Body of pancreas (tissue), 4 donors: ENCODE results near the gene JAG2. TPM values are rescaled to one million over a fixed set of nuclear protein-coding genes. Genes with fewer than 3 reads are reported as not detected.

ENCODE experiments used
- ATAC-seq: fragments of 150-250 bp; one replicate; pipeline ENCODE4 v1.9.1; 2016
- DNase-seq, 4 donors: peaks; one replicate each; pipeline ENCODE4 v3.0.0-alpha.2; 2019
- H3K27ac ChIP-seq, 4 donors: fragments of 200-600 bp; sonication (generic); 1 replicate in 3 of 4; 2 replicates in 1 of 4; pipeline versions ENCODE4 v1.5.1 to v1.6.1; 2016 to 2019; ENCODE audit warnings: mild to moderate bottlenecking in 1 of 4, mixed read lengths in 1 of 4, moderate library complexity in 1 of 4
- H3K27me3 ChIP-seq, 2 donors: fragments of 200-600 bp; sonication (generic); one replicate each; pipeline ENCODE4 v1.6.0; 2016; ENCODE audit warnings: mild to moderate bottlenecking in 1 of 2
- H3K36me3 ChIP-seq, 2 donors: fragments of 200-600 bp; sonication (generic); replicated peaks in 1 of 2; 2 replicates each; pipeline ENCODE4 v1.5.1; 2016; ENCODE audit warnings: low read depth in 2 of 2; ENCODE audit not compliant: insufficient read depth in 1 of 2
- H3K4me1 ChIP-seq: fragments of 200-600 bp; sonication (generic); one replicate; pipeline ENCODE4 v1.6.0; 2016
- H3K4me3 ChIP-seq, 2 donors: fragments of 200-600 bp; sonication (generic); 1 replicate in 1 of 2; 2 replicates in 1 of 2; pipeline ENCODE4 v1.5.1; 2016 to 2019
- H3K9me3 ChIP-seq, 3 donors: fragments of 200-600 bp; sonication (generic); 1 replicate in 2 of 3; 2 replicates in 1 of 3; pipeline ENCODE4 v1.5.1; 2016
- POLR2A ChIP-seq, 3 donors: fragments of 450-650 bp; IDR thresholded peaks; one replicate each; pipeline ENCODE4 v1.6.1; 2016; ENCODE audit warnings: antibody characterized with exemption in 3 of 3, mild to moderate bottlenecking in 2 of 3
- WGBS, 2 donors: methylation state at CpG; one replicate each; pipeline ENCODE4 v1.1.5; 2017; 5-methylcytosine and 5-hydroxymethylcytosine counted together
- intact Hi-C: fragments of 100-400 bp; cut with DNase I; formaldehyde crosslinking; loops from one replicate; pipeline ENCODE4 v1.15.1; 2023
- total RNA-seq, 2 donors: library from RNA; depleted of rRNA; stranded (reverse); fragments of >200 nt; gene quantifications; one replicate each; pipeline ENCODE4 v1.1.0, GENCODE V29; 2016
- TF ChIP-seq, protein P1 (sequence below), 7 experiments: fragments of 450-650 bp in 4 of 7; fragments of 200-600 bp in 3 of 7; sonication (generic) in 3 of 7; IDR thresholded peaks; one replicate each; pipeline ENCODE4 v1.5.1; 2016 to 2019; ENCODE audit warnings: antibody characterized with exemption in 7 of 7

The JAG2 gene
- total RNA-seq, 2 donors from 2014 or later, result 13.5 to 36.3 TPM

DNA sequence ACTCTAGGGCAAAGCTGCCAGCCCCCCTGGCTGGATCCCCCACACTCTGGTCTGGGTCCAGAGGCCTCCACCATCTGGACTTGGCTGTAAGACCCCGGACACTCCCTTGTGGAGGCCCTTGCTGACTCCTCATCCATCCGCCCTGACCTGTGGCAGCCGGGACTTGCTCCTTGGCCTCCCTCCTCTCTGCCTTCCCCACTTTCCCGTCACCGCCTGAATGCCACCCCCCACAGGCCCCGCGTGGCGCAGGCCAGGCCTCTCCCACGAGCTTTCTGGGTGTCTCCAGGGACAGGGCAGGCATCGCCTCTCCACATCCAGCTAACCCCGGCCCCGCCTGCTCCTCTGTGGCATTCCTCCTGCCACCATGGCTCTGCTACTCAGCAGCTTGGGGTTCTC lies 14.1 kb downstream of the JAG2 start:
- H3K27ac ChIP-seq, result peak overlapping the region in 1 of 4 donors; percentile 25
- no peaks in the 10 kb centered on the region for H3K27me3 ChIP-seq
- DNase-seq (peak in 1 of 4 donors; percentile 11), ATAC-seq (no peak)
- no peaks in the 10 kb centered on the region for H3K36me3 ChIP-seq
- WGBS, 2 donors, result 80 to 91% methylated on average over 12 of the region's 12 CpGs
- no peak overlapping the region for H3K4me3 ChIP-seq
- intact Hi-C loops, result no loop called here
- TF ChIP-seq POLR2A (IDR thresholded peaks at IDR 0.05), result no peak
- TF ChIP-seq, protein P1, sequence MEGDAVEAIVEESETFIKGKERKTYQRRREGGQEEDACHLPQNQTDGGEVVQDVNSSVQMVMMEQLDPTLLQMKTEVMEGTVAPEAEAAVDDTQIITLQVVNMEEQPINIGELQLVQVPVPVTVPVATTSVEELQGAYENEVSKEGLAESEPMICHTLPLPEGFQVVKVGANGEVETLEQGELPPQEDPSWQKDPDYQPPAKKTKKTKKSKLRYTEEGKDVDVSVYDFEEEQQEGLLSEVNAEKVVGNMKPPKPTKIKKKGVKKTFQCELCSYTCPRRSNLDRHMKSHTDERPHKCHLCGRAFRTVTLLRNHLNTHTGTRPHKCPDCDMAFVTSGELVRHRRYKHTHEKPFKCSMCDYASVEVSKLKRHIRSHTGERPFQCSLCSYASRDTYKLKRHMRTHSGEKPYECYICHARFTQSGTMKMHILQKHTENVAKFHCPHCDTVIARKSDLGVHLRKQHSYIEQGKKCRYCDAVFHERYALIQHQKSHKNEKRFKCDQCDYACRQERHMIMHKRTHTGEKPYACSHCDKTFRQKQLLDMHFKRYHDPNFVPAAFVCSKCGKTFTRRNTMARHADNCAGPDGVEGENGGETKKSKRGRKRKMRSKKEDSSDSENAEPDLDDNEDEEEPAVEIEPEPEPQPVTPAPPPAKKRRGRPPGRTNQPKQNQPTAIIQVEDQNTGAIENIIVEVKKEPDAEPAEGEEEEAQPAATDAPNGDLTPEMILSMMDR (IDR thresholded peaks at IDR 0.05), result no peak
- no peaks in the 10 kb centered on the region for H3K4me1 ChIP-seq
- no peaks in the 10 kb centered on the region for H3K9me3 ChIP-seq

DNA sequence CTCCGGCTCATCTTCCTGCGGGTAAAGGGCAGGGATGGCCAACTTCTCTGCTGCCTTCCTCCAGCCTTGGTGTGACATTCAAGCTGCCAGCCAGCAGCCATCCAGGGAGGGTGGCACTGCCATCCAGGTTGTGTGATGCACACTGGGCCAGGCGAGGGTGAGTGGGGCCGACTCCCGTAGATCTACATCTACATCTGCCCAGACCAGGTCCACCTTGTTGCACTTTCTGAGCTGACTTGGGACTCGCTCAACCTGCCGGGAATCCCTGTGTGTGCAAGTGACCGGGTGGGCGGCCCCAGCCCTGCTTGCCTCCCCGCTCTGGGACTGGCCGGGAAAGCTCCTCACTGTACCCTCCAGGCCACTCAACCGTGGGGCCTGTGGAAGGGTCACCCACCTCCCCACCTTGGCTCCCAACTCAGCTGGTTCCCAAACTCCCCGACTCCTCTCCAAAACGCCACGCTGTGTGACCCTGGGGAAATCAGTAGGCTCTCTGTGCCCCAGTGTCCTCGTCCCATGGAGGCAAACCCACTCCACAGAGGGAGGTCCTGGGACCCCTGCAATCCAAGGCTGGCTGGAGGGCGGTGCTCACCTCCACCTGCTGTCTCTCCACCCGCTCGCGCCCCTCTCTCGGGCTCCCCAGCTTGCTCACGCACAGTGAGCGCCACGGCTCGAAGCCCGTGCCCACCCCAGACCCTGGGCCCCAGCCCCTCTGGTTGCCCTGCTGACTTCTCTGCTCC lies 14.7 kb downstream of the JAG2 start:
- H3K27ac ChIP-seq, result peak overlapping the region in 1 of 4 donors; percentile 25

DNA sequence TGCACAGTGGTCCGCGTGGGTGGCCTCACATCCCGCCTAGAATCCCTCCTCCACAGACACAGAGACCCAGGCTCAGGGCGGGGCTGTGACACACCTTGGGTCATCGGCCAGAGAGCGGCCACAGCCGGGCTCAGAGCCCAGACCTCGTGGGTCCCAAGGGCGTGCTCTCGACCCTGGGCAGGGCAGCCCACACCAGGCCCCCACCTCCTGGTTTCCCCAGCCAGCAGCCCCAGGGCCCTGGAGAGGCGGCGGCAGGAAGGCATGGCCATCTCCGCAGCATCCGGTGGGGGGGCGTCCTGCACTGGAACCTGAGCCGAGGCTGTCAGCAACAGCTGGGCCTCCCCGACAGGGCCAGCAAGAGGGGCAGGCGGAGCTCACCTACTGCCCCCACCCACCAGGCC lies 15.2 kb downstream of the JAG2 start:
- H3K27me3 ChIP-seq, result no peaks in the 10 kb centered on the region
- no peaks in the 10 kb centered on the region for H3K9me3 ChIP-seq
- intact Hi-C loops, result no loop called here
- TF ChIP-seq, protein P1 (IDR thresholded peaks at IDR 0.05), result no peak
- no peak for TF ChIP-seq POLR2A (IDR thresholded peaks at IDR 0.05)
- H3K4me3 ChIP-seq, result no peak overlapping the region
- no peaks in the 10 kb centered on the region for H3K36me3 ChIP-seq
- peak overlapping the region in 2 of 4 donors; percentile 21 to 36 for H3K27ac ChIP-seq
- H3K4me1 ChIP-seq, result no peaks in the 10 kb centered on the region
- DNase-seq, result peak in 1 of 4 donors; percentile 18
- WGBS, 2 donors, result 77% methylated on average over 13 of the region's 18 CpGs; no CpG with 5 or more reads in 1 of the 2 donors
- ATAC-seq, result peak; percentile 28

More for the DNA sequence above, 14.7 kb downstream of the JAG2 start:
- H3K27me3 ChIP-seq, result no peaks in the 10 kb centered on the region
- H3K36me3 ChIP-seq, result no peaks in the 10 kb centered on the region
- H3K4me1 ChIP-seq, result no peaks in the 10 kb centered on the region
- H3K9me3 ChIP-seq, result no peaks in the 10 kb centered on the region
- intact Hi-C loops, result no loop called here
- ATAC-seq, result no peak
- peak in 1 of 4 donors; percentile 9 for DNase-seq
- 87 to 91% methylated on average over 13 to 22 of the region's 26 CpGs for WGBS, 2 donors
- H3K4me3 ChIP-seq, result no peak overlapping the region
- TF ChIP-seq, protein P1 (IDR thresholded peaks at IDR 0.05), result no peak
- no peak for TF ChIP-seq POLR2A (IDR thresholded peaks at IDR 0.05)

DNA sequence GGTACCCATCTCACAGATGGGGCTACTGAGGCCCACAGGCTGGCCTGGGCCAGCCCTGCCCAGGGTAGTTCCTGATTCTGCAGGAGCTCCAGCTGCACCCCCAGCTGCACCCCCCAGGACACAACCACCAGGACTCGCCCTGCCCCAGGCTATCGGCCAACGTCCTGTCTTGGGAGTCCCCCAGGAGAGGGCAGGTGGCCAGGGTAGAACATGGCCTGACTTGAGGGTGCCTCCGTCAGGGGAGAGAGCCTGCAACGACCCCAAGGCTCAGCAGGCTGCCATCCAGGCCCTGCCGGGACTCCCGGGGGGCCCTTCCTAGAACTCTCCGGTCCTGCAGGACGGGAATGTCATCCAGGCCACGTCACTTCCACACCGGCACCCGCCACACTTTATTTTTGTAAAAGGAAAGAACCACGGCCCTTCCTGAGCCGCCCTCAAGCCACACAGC lies 15.8 kb downstream of the JAG2 start:
- Histone ChIP-seq H3K27me3 (no peaks in the 10 kb centered on the region), H3K4me3 (no peak overlapping the region), H3K27ac (peak overlapping the region in 2 of 4 donors; percentile 21 to 36), H3K9me3 (no peaks in the 10 kb centered on the region), H3K4me1 (no peaks in the 10 kb centered on the region), H3K36me3 (no peaks in the 10 kb centered on the region)
- no peak for TF ChIP-seq POLR2A (IDR thresholded peaks at IDR 0.05)
- TF ChIP-seq, protein P1 (IDR thresholded peaks at IDR 0.05), result no peak
- ATAC-seq (peak; percentile 19), DNase-seq (peak in 1 of 4 donors; percentile 13)
- WGBS, 2 donors, result 89% methylated on average over 13 of the region's 14 CpGs; no CpG with 5 or more reads in 1 of the 2 donors
- intact Hi-C loops, result no loop called here
